H1 (cell line): ENCODE results near the gene DAG1. TPM values are rescaled to one million over a fixed set of nuclear protein-coding genes. Genes with fewer than 3 reads are reported as not detected.
A peak's percentile ranks its signal among the peaks of the same experiment; 100 is the strongest.

Experiments used
- CTCF ChIA-PET: fragments of 300-600 bp; sonication (Branson Sonifier 250); formaldehyde crosslinking; loops from one replicate; lab custom pipeline; 2021; ENCODE audit not compliant: partially characterized antibody; lab: Charles Lee
- POLR2A ChIA-PET: fragments of 300-600 bp; sonication (Branson Sonifier 250); formaldehyde crosslinking; loops from one replicate; lab custom pipeline; 2021; ENCODE audit warnings: inconsistent platforms; ENCODE audit not compliant: partially characterized antibody; lab: Charles Lee
- DNase-seq, 2 experiments: peaks; one replicate each; pipeline versions ENCODE4 v3.0.0 to v3.0.0-alpha.2; 2010 to 2022; ENCODE audit warnings: low spot score in 2 of 2, low read depth in 1 of 2, mixed read lengths in 1 of 2
- FAIRE-seq: peaks from 2 replicates; lab custom pipeline; 2011; peaks lifted over from hg19 to GRCh38; lab: Jason Lieb, UNC
- H2AFZ ChIP-seq: 2 replicates; pipeline ENCODE4 v1.8.1; 2012; ENCODE audit warnings: low read length, inconsistent platforms
- H2AK5ac ChIP-seq: 2 replicates; pipeline ENCODE4 v1.6.1; 2013; ENCODE audit warnings: low read depth, low read length
- H2BK120ac ChIP-seq: replicated peaks from 2 replicates; pipeline ENCODE3; 2013; ENCODE audit warnings: low read depth, low read length, inconsistent platforms
- H2BK12ac ChIP-seq: 2 replicates; pipeline ENCODE4 v1.6.1; 2013; ENCODE audit warnings: low read depth, low read length
- H2BK15ac ChIP-seq: 2 replicates; pipeline ENCODE4 v1.6.1; 2013; ENCODE audit warnings: low read length
- H2BK20ac ChIP-seq: 2 replicates; pipeline ENCODE4 v1.6.1; 2013; ENCODE audit warnings: low read length
- H2BK5ac ChIP-seq: 2 replicates; pipeline ENCODE4 v1.6.1; 2013; ENCODE audit warnings: low read depth, low read length
- H3K14ac ChIP-seq: 2 replicates; pipeline ENCODE4 v1.6.1; 2013; ENCODE audit warnings: inconsistent platforms; ENCODE audit not compliant: insufficient read length
- H3K18ac ChIP-seq: 2 replicates; pipeline ENCODE4 v1.6.1; 2013; ENCODE audit warnings: low read length; ENCODE audit errors: extremely low read depth
- H3K23ac ChIP-seq: 2 replicates; pipeline ENCODE4 v1.6.1; 2013; ENCODE audit warnings: inconsistent platforms; ENCODE audit not compliant: insufficient read length
- H3K23me2 ChIP-seq: 2 replicates; pipeline ENCODE4 v1.6.1; 2013; ENCODE audit warnings: low read depth, low read length
- H3K27ac ChIP-seq: 2 replicates; pipeline ENCODE4 v1.6.1; 2011; ENCODE audit warnings: low read depth, low read length, inconsistent platforms
- H3K27me3 ChIP-seq, 4 experiments: replicated peaks in 1 of 4; 1 replicate in 1 of 4; 2 replicates in 3 of 4; pipeline versions ENCODE4 v1.6.1 to v1.8.1; 2011 to 2013; ENCODE audit warnings: low read length in 3 of 4, mild to moderate bottlenecking in 3 of 4, inconsistent platforms in 2 of 4, mixed read lengths in 2 of 4, moderate library complexity in 1 of 4; ENCODE audit not compliant: control insufficient read depth in 3 of 4, insufficient read depth in 3 of 4; ENCODE audit errors: extremely low read depth in 1 of 4
- H3K36me3 ChIP-seq, 4 experiments: 2 replicates each; pipeline versions ENCODE4 v1.6.1 to v1.8.1; 2011 to 2013; ENCODE audit warnings: mild to moderate bottlenecking in 4 of 4, low read length in 3 of 4, moderate library complexity in 2 of 4, control low read depth in 1 of 4, inconsistent platforms in 1 of 4; ENCODE audit not compliant: insufficient read depth in 4 of 4, control insufficient read depth in 2 of 4
- H3K4ac ChIP-seq: replicated peaks from 2 replicates; pipeline ENCODE3; 2013; ENCODE audit warnings: low read length, low read depth, mixed read lengths, inconsistent platforms; ENCODE audit not compliant: insufficient read length
- H3K4me1 ChIP-seq, 4 experiments: replicated peaks in 1 of 4; 1 replicate in 1 of 4; 2 replicates in 3 of 4; pipeline versions ENCODE4 v1.6.1 to v1.8.1; 2011 to 2013; ENCODE audit warnings: low read length in 3 of 4, inconsistent platforms in 2 of 4, mixed read lengths in 1 of 4; ENCODE audit not compliant: insufficient read depth in 4 of 4, control insufficient read depth in 3 of 4
- H3K4me2 ChIP-seq, 2 experiments: 2 replicates each; pipeline versions ENCODE4 v1.6.1 to v1.8.1; 2011 to 2013; ENCODE audit warnings: low read depth in 2 of 2, low read length in 2 of 2, control low read depth in 1 of 2, inconsistent platforms in 1 of 2, mild to moderate bottlenecking in 1 of 2; ENCODE audit not compliant: insufficient read depth in 1 of 2
- H3K4me3 ChIP-seq, 4 experiments: fragments of 200-600, 300-600 bp in 1 of 4; sonication (generic), shearing (Covaris generic), sonication (Bioruptor Twin) in 1 of 4; 2 replicates each; pipeline versions ENCODE4 v1.5.1 to v1.8.1; 2011 to 2016; ENCODE audit warnings: low read length in 4 of 4, low read depth in 3 of 4, control low read depth in 2 of 4, inconsistent platforms in 2 of 4, mild to moderate bottlenecking in 2 of 4, mixed read lengths in 1 of 4, moderate library complexity in 1 of 4; ENCODE audit not compliant: insufficient read depth in 2 of 4; ENCODE audit errors: extremely low read depth in 1 of 4
- H3K56ac ChIP-seq: replicated peaks from 2 replicates; pipeline ENCODE3; 2013; ENCODE audit warnings: low read depth, mild to moderate bottlenecking, mixed read lengths, low read length, inconsistent platforms; ENCODE audit not compliant: insufficient read length
- H3K79me1 ChIP-seq: 2 replicates; pipeline ENCODE4 v1.6.1; 2013; ENCODE audit warnings: low read depth, low read length, control low read depth
- H3K79me2 ChIP-seq, 2 experiments: 2 replicates each; pipeline versions ENCODE4 v1.6.1 to v1.8.1; 2012 to 2013; ENCODE audit warnings: low read length in 2 of 2, mild to moderate bottlenecking in 2 of 2, inconsistent platforms in 1 of 2; ENCODE audit not compliant: insufficient read depth in 2 of 2, control insufficient read depth in 1 of 2
- H3K9ac ChIP-seq, 4 experiments: replicated peaks in 1 of 4; 1 replicate in 1 of 4; 2 replicates in 3 of 4; pipeline versions ENCODE4 v1.6.1 to v1.8.1; 2011 to 2013; ENCODE audit warnings: low read depth in 3 of 4, low read length in 3 of 4, control low read depth in 2 of 4, mild to moderate bottlenecking in 2 of 4, moderate library complexity in 2 of 4, inconsistent platforms in 1 of 4; ENCODE audit errors: extremely low read depth in 1 of 4
- H3K9me3 ChIP-seq, 2 experiments: 2 replicates each; pipeline versions ENCODE4 v1.6.1 to v1.8.1; 2012 to 2013; ENCODE audit warnings: mild to moderate bottlenecking in 2 of 2, moderate library complexity in 2 of 2, control low read depth in 1 of 2, inconsistent platforms in 1 of 2, low read depth in 1 of 2, low read length in 1 of 2, mixed read lengths in 1 of 2; ENCODE audit not compliant: insufficient read depth in 2 of 2
- H4K20me1 ChIP-seq, 2 experiments: replicated peaks in 1 of 2; 2 replicates each; pipeline versions ENCODE3 to v1.8.1; 2011 to 2013; ENCODE audit warnings: inconsistent platforms in 2 of 2, low read length in 2 of 2, mild to moderate bottlenecking in 1 of 2; ENCODE audit not compliant: insufficient read depth in 2 of 2, control insufficient read depth in 1 of 2
- H4K5ac ChIP-seq: 2 replicates; pipeline ENCODE4 v1.6.1; 2013; ENCODE audit warnings: low read length, low read depth, mixed read lengths, inconsistent platforms; ENCODE audit not compliant: insufficient read length
- H4K8ac ChIP-seq: 2 replicates; pipeline ENCODE4 v1.8.0; 2013; ENCODE audit warnings: mild to moderate bottlenecking, moderate library complexity, low read length, inconsistent platforms; ENCODE audit not compliant: insufficient read depth; ENCODE audit errors: extremely low read depth
- H4K91ac ChIP-seq: replicated peaks from 2 replicates; pipeline ENCODE3; 2013; ENCODE audit warnings: low read length, mixed read lengths, inconsistent platforms; ENCODE audit not compliant: insufficient read length
- CEBPB ChIP-seq: IDR thresholded peaks from 2 replicates; pipeline ENCODE4 v1.6.1; 2012; ENCODE audit warnings: low read depth, low read length
- CHD1 ChIP-seq: IDR thresholded peaks from 2 replicates; pipeline ENCODE4 v1.6.1; 2012; ENCODE audit warnings: low read depth, low read length, improper control_type of control experiment
- CREB1 ChIP-seq: IDR thresholded peaks from 2 replicates; pipeline ENCODE4 v1.6.1; 2012; ENCODE audit warnings: inconsistent platforms
- GTF2F1 ChIP-seq: IDR thresholded peaks from 2 replicates; pipeline ENCODE4 v1.6.1; 2012; ENCODE audit warnings: low read depth, low read length, improper control_type of control experiment, borderline replicate concordance
- KDM1A ChIP-seq: fragments of 200-600, 300-600 bp; sonication (generic); IDR thresholded peaks from 2 replicates; pipeline ENCODE4 v1.7.1; 2016; ENCODE audit warnings: mild to moderate bottlenecking, low read length, borderline replicate concordance
- POLR2AphosphoS5 ChIP-seq: IDR thresholded peaks from 2 replicates; pipeline ENCODE4 v1.6.1; 2011; ENCODE audit warnings: low read depth, low read length
- SIN3A ChIP-seq, 2 experiments: IDR thresholded peaks in 1 of 2; conservative IDR thresholded peaks in 1 of 2; 2 replicates each; pipeline ENCODE4 v1.6.1; 2011 to 2012; ENCODE audit warnings: low read length in 2 of 2, improper control_type of control experiment in 1 of 2, low read depth in 1 of 2, mild to moderate bottlenecking in 1 of 2
- SP4 ChIP-seq: IDR thresholded peaks from 2 replicates; pipeline ENCODE4 v1.6.1; 2012; ENCODE audit warnings: low read length, inconsistent platforms
- SUZ12 ChIP-seq: fragments of 200-600 bp; sonication (generic); IDR thresholded peaks from 2 replicates; pipeline ENCODE4 v1.6.1; 2012; ENCODE audit warnings: mild to moderate bottlenecking, inconsistent platforms, low read length, moderate library complexity, mixed read lengths
- TAF1 ChIP-seq: IDR thresholded peaks from 2 replicates; pipeline ENCODE4 v1.6.1; 2011; ENCODE audit warnings: mild to moderate bottlenecking, low read depth, low read length
- TCF12 ChIP-seq: IDR thresholded peaks from 2 replicates; pipeline ENCODE4 v1.6.1; 2011; ENCODE audit warnings: low read depth, mild to moderate bottlenecking, low read length
- WGBS, 2 experiments: shearing (Covaris generic) in 1 of 2; methylation state at CpG; one replicate each; pipeline versions ENCODE4 v1.1.6 to v1.1.7; 2013 to 2015; ENCODE audit warnings: low lambda C conversion rate in 2 of 2, mixed read lengths in 2 of 2, inconsistent platforms in 1 of 2, low coverage in 1 of 2, missing lambda C conversion rate in 1 of 2; ENCODE audit not compliant: insufficient replicate concordance in 2 of 2, insufficient coverage in 1 of 2, insufficient read length in 1 of 2; ENCODE audit errors: extremely low coverage in 1 of 2, missing lambda C conversion rate in 1 of 2; 5-methylcytosine and 5-hydroxymethylcytosine counted together
- polyA plus RNA-seq, 7 experiments: library from polyadenylated mRNA; depleted of rRNA in 3 of 7; stranded (reverse) in 5 of 7; unstranded in 2 of 7; fragments of >200 nt in 5 of 7; fragments of 200-250 nt in 2 of 7; gene quantifications; 1 replicate in 5 of 7; 2 replicates in 1 of 7; 4 replicates in 1 of 7; pipeline versions ENCODE4 v1.2.1 to v1.2.3, GENCODE V29; 2011 to 2013; ENCODE audit warnings: missing spikeins in 2 of 7, mixed read lengths in 2 of 7
- total RNA-seq: library from RNA; stranded (reverse); fragmentation: NEBNext Ultra II Directional; extraction: Animal tissue kit (Norgen Biotek cat#: 25700); gene quantifications from 2 replicates; pipeline ENCODE4 v1.2.1, GENCODE V29; 2021

DAG1 gene
- total and polyA plus RNA-seq, 2 of the 8 experiments (the other 6 are each of a cell fraction or from before 2014, with no cell fraction given) = 97.5 to 138 TPM

DNA sequence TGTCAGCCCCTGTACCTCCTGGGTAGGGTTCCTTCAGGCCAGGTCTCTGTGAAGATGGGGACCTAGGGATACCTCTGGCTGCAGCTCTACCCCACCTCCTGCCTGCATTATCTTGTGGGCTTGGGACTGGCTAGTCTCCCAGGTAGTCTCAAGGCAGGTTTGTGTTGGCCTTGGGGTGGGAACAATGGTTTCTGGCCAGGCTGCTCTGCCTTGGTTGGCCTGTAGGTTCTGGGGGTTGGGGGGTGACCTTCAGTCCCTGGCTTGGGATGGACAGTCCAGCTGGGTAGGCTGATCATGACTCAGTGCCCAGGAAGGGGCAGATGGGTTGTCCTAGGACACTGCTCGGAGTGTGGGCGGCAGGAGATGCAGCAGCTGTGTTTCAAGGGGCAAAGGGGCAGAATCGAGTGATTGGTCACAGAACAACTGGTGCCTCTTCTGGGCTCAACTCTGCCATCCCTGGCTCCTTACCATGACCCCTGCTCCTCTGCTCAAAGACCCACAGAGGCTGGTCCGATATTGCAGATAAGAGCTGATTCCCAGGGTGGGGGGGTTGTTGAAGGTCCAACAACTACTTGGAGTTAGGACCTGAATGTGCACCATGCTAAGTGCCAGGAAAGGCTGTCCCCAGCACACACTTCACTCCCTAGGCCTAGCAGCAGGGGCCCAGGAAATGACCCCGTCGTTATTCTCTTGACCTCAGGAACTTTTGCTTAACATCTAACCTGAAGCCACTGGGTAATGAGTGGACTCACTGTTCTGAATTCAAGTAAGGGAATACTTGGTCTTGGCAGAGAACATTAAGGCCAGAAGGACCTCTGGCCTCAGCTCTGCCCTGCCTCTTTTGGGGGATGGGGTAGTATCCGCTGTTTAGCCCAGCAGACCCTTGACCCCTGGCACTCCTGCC is 66.2 kb downstream of the DAG1 start:
- H3K27me3 ChIP-seq = no peaks in the 10 kb centered on the region
- no peak overlapping the region for H4K91ac ChIP-seq
- peak overlapping the region; percentile 66 for H3K27ac ChIP-seq
- no peaks in the 10 kb centered on the region for H3K79me2 ChIP-seq
- H3K4me1 ChIP-seq = peaks cover 0 to 26% (median 7%) of the 10 kb centered on the region in 4 experiments; a peak in 6 of 7 replicates
- H2BK12ac ChIP-seq = peak overlapping the region; percentile 54; the same call in 1 of the 2 replicates
- H3K9ac ChIP-seq = peak overlapping the region in 1 of 4 experiments; percentile 24; a peak in 1 of 7 replicates
- H2BK20ac ChIP-seq = no peak overlapping the region
- no peak overlapping the region for H3K23ac ChIP-seq
- no peak overlapping the region for H3K56ac ChIP-seq
- no peak overlapping the region for H3K4ac ChIP-seq
- H2AK5ac ChIP-seq = no peak overlapping the region; the same call in 1 of the 2 replicates
- peaks cover 12 to 21% (median 15%) of the 10 kb centered on the region in 4 experiments for H3K36me3 ChIP-seq
- no peak for FAIRE-seq
- no peak overlapping the region for H3K4me2 ChIP-seq
- WGBS, 2 experiments = 85% methylated on average over 7 of the region's 7 CpGs; no CpG with 5 or more reads in 1 of the 2 experiments
- H4K20me1 ChIP-seq = peaks cover 9 to 11% of the 10 kb centered on the region in 2 experiments
- H3K79me1 ChIP-seq = no peaks in the 10 kb centered on the region; the same call in 1 of the 2 replicates
- H3K14ac ChIP-seq = no peak overlapping the region
- H3K4me3 ChIP-seq = no peak overlapping the region
- H4K8ac ChIP-seq = no peak overlapping the region
- ChIA-PET CTCF (interaction anchor here (0.7 to 5.8 kb wide), 11 partner anchors 12 to 165 kb away, joined by 3 to 159 read pairs (median 4); partner anchors contain the start of gene NICN1), POLR2A (interaction anchor here (1.3 to 2.3 kb wide), 8 partner anchors 11 to 137 kb away, joined by 3 to 8 read pairs (median 4); partner anchors contain the start of gene DAG1)
- no peak overlapping the region for H2BK120ac ChIP-seq
- H4K5ac ChIP-seq = no peak overlapping the region
- H2BK5ac ChIP-seq = no peak overlapping the region
- no peak overlapping the region for H3K18ac ChIP-seq
- DNase-seq = no peak
- no peak overlapping the region for H2AFZ ChIP-seq
- peaks cover 3% of the 10 kb centered on the region; the same call in 1 of the 2 replicates for H3K23me2 ChIP-seq
- H3K9me3 ChIP-seq = no peaks in the 10 kb centered on the region
- no peak overlapping the region for H2BK15ac ChIP-seq
- no peak for TF ChIP-seq KDM1A
- TF ChIP-seq SUZ12 = no peak
- no peak for TF ChIP-seq TCF12
- no peak for TF ChIP-seq GTF2F1
- TF ChIP-seq CREB1 = no peak
- no peak for TF ChIP-seq POLR2AphosphoS5
- no peak for TF ChIP-seq SP4
- TF ChIP-seq CEBPB = no peak
- TF ChIP-seq CHD1 = no peak
- no peak for TF ChIP-seq SIN3A (conservative IDR thresholded peaks at IDR 0.05 in 1 of 2, IDR thresholded peaks at IDR 0.05 in 1 of 2; ENCODE audit: low read depth in 1 of 2, low read length in 2 of 2)
- no peak for TF ChIP-seq TAF1
